H9 (cell line): ENCODE results near the gene ADAM23. TPM values are rescaled to one million over a fixed set of nuclear protein-coding genes. Genes with fewer than 3 reads are reported as not detected.

Experiments
- DNase-seq: peaks from one replicate; pipeline ENCODE4 v3.0.0-alpha.2; 2017
- H2AFZ ChIP-seq: one replicate; pipeline ENCODE4 v1.6.1; 2013; ENCODE audit warnings: mild to moderate bottlenecking, low read length, control low read depth, moderate library complexity
- H2AK5ac ChIP-seq: 2 replicates; pipeline ENCODE4 v1.6.1; 2013; ENCODE audit warnings: low read length, control low read depth, mixed read lengths; ENCODE audit not compliant: insufficient read length
- H2BK120ac ChIP-seq: one replicate; pipeline ENCODE4 v1.6.1; 2013; ENCODE audit warnings: low read depth, mild to moderate bottlenecking, low read length, control low read depth, inconsistent platforms; ENCODE audit not compliant: poor library complexity, severe bottlenecking
- H2BK12ac ChIP-seq: 2 replicates; pipeline ENCODE4 v1.6.1; 2013; ENCODE audit warnings: low read length, control low read depth, mixed read lengths, low read depth; ENCODE audit not compliant: insufficient read length
- H2BK15ac ChIP-seq: 2 replicates; pipeline ENCODE4 v1.6.1; 2013; ENCODE audit warnings: low read depth, low read length, control low read depth
- H2BK20ac ChIP-seq: one replicate; pipeline ENCODE4 v1.6.1; 2013; ENCODE audit warnings: low read depth, mild to moderate bottlenecking, low read length, control low read depth, inconsistent platforms; ENCODE audit not compliant: poor library complexity, severe bottlenecking
- H2BK5ac ChIP-seq: 2 replicates; pipeline ENCODE4 v1.6.1; 2013; ENCODE audit warnings: low read length, control low read depth, mixed read lengths; ENCODE audit not compliant: insufficient read length
- H3K14ac ChIP-seq: 2 replicates; pipeline ENCODE4 v1.6.1; 2013; ENCODE audit warnings: low read length, control low read depth; ENCODE audit not compliant: insufficient read depth
- H3K18ac ChIP-seq: 2 replicates; pipeline ENCODE4 v1.6.1; 2013; ENCODE audit warnings: low read depth, mild to moderate bottlenecking, mixed read lengths, low read length, control low read depth; ENCODE audit not compliant: insufficient read length
- H3K23ac ChIP-seq: 2 replicates; pipeline ENCODE4 v1.6.1; 2013; ENCODE audit warnings: low read length, control low read depth, mixed read lengths, low read depth; ENCODE audit not compliant: insufficient read length
- H3K23me2 ChIP-seq: 2 replicates; pipeline ENCODE4 v1.6.1; 2013; ENCODE audit warnings: low read depth, mild to moderate bottlenecking, mixed read lengths, low read length, control low read depth; ENCODE audit not compliant: insufficient read length, poor library complexity, severe bottlenecking
- H3K27ac ChIP-seq: 2 replicates; pipeline ENCODE4 v1.5.1; 2013; ENCODE audit warnings: low read length, control low read depth, mixed read lengths, low read depth; ENCODE audit not compliant: insufficient read length
- H3K27me3 ChIP-seq: 2 replicates; pipeline ENCODE4 v1.6.1; 2013; ENCODE audit warnings: low read length, control low read depth, inconsistent platforms; ENCODE audit not compliant: insufficient read depth
- H3K4ac ChIP-seq: 2 replicates; pipeline ENCODE4 v1.6.1; 2013; ENCODE audit warnings: low read depth, mild to moderate bottlenecking, control low read depth, inconsistent platforms, low read length, moderate library complexity
- H3K4me1 ChIP-seq: 2 replicates; pipeline ENCODE4 v1.6.1; 2013; ENCODE audit warnings: low read length, control low read depth, inconsistent platforms; ENCODE audit not compliant: insufficient read depth
- H3K4me2 ChIP-seq: 2 replicates; pipeline ENCODE4 v1.6.1; 2013; ENCODE audit warnings: low read length, control low read depth, mixed read lengths; ENCODE audit not compliant: insufficient read length, insufficient read depth
- H3K56ac ChIP-seq: 2 replicates; pipeline ENCODE4 v1.6.1; 2013; ENCODE audit warnings: low read depth, mild to moderate bottlenecking, mixed read lengths, low read length, control low read depth; ENCODE audit not compliant: insufficient read length
- H3K79me1 ChIP-seq: 2 replicates; pipeline ENCODE4 v1.6.1; 2013; ENCODE audit warnings: low read depth, mild to moderate bottlenecking, moderate library complexity, low read length, control low read depth, inconsistent platforms; ENCODE audit not compliant: insufficient read depth, poor library complexity, severe bottlenecking
- H3K79me2 ChIP-seq: 2 replicates; pipeline ENCODE4 v1.6.1; 2013; ENCODE audit warnings: low read length, control low read depth, inconsistent platforms; ENCODE audit not compliant: insufficient read depth
- H3K9ac ChIP-seq: 2 replicates; pipeline ENCODE4 v1.6.1; 2013; ENCODE audit warnings: low read length, control low read depth, mixed read lengths; ENCODE audit not compliant: insufficient read length; ENCODE audit errors: extremely low read depth
- H3K9me3 ChIP-seq: one replicate; pipeline ENCODE4 v1.6.1; 2013; ENCODE audit warnings: low read depth, low read length, inconsistent platforms; ENCODE audit not compliant: control insufficient read depth
- H3T11ph ChIP-seq: one replicate; pipeline ENCODE4 v1.6.1; 2013; ENCODE audit warnings: mild to moderate bottlenecking, low read length, control low read depth, inconsistent platforms
- H4K20me1 ChIP-seq: one replicate; pipeline ENCODE4 v1.6.1; 2013; ENCODE audit not compliant: control insufficient read depth, insufficient read length, insufficient read depth
- H4K5ac ChIP-seq: 2 replicates; pipeline ENCODE4 v1.6.1; 2013; ENCODE audit warnings: low read depth, mild to moderate bottlenecking, mixed read lengths, low read length, control low read depth; ENCODE audit not compliant: insufficient read length
- H4K8ac ChIP-seq: replicated peaks from 2 replicates; pipeline ENCODE4 v1.6.1; 2013; ENCODE audit warnings: low read length, control low read depth, mixed read lengths, low read depth; ENCODE audit not compliant: insufficient read length
- H4K91ac ChIP-seq: 2 replicates; pipeline ENCODE4 v1.6.1; 2013; ENCODE audit warnings: low read depth, mild to moderate bottlenecking, moderate library complexity, mixed read lengths, low read length, control low read depth; ENCODE audit not compliant: insufficient read length
- H3K27ac Mint-ChIP-seq, 3 experiments: 2 replicates in 2 of 3; 3 replicates in 1 of 3; pipeline ENCODE4 v1.8.0; 2020 to 2021; ENCODE audit warnings: mixed read lengths in 3 of 3, mild to moderate bottlenecking in 1 of 3, moderate library complexity in 1 of 3
- H3K27me3 Mint-ChIP-seq: 2 replicates; pipeline ENCODE4 v1.8.0; 2021; ENCODE audit warnings: low read depth, mild to moderate bottlenecking, moderate library complexity, mixed read lengths
- H3K36me3 Mint-ChIP-seq, 3 experiments: 2 replicates in 2 of 3; 3 replicates in 1 of 3; pipeline ENCODE4 v1.8.0; 2020 to 2021; ENCODE audit warnings: low read depth in 3 of 3, mixed read lengths in 3 of 3; ENCODE audit not compliant: insufficient read depth in 1 of 3
- H3K4me1 Mint-ChIP-seq, 2 experiments: 2 replicates each; pipeline ENCODE4 v1.8.0; 2020; ENCODE audit warnings: mixed read lengths in 2 of 2
- H3K4me3 Mint-ChIP-seq, 2 experiments: 2 replicates in 1 of 2; 3 replicates in 1 of 2; pipeline ENCODE4 v1.8.0; 2020 to 2021; ENCODE audit warnings: mild to moderate bottlenecking in 2 of 2, mixed read lengths in 2 of 2, moderate library complexity in 1 of 2
- H3K9me3 Mint-ChIP-seq, 2 experiments: 2 replicates in 1 of 2; 3 replicates in 1 of 2; pipeline ENCODE4 v1.8.0; 2020; ENCODE audit warnings: mild to moderate bottlenecking in 2 of 2, mixed read lengths in 2 of 2, moderate library complexity in 1 of 2
- WGBS: extraction: QIAGEN DNeasy Blood & Tissue Kit; methylation state at CpG from one replicate; pipeline ENCODE4 v1.1.7; 2013; ENCODE audit warnings: missing lambda C conversion rate, low lambda C conversion rate, mixed read lengths; ENCODE audit not compliant: insufficient read length; ENCODE audit errors: extremely low coverage; 5-methylcytosine and 5-hydroxymethylcytosine counted together
- total RNA-seq: library from RNA; stranded (reverse); gene quantifications from 2 replicates; pipeline ENCODE4 v1.2.1, GENCODE V29; 2021
- TF ChIP-seq, protein P1 (sequence below): fragments of 200-600 bp; sonication (generic); conservative IDR thresholded peaks from 3 replicates; pipeline ENCODE4 v1.8.0; 2021; ENCODE audit warnings: antibody characterized with exemption, mild to moderate bottlenecking

ADAM23 gene
- total RNA-seq, 1 experiment from 2014 or later, result 21.4 TPM

DNA sequence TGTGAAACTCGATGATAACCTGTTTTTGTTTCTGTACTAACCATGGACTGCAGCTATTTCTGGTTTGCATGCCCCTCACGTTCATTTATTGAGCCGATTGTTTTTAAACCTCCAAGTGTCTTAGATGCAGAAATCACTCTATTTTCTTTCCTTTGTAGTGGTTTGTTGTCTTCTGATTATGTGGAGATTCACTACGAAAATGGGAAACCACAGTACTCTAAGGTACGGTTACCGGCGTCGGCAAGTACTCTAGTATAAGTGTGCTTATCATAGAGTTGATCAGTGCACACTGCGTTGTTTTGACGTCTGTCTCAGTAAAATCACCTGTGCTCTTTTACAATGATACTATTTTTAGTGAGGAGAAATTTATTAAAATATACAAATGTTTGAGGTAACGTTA lies 87.4 kb downstream of the ADAM23 start:
- Histone ChIP-seq H3K79me2 (no peaks in the 10 kb centered on the region), H4K8ac (no peak overlapping the region), H3K4me1 (no peaks in the 10 kb centered on the region; the same call in 1 of the 2 replicates), H2BK15ac (no peak overlapping the region), H4K5ac (no peak overlapping the region), H3K79me1 (no peaks in the 10 kb centered on the region), H2BK120ac (no peak overlapping the region), H3K23me2 (no peaks in the 10 kb centered on the region), H3K4ac (no peak overlapping the region), H4K91ac (no peak overlapping the region), H3K4me2 (no peak overlapping the region), H3K18ac (no peak overlapping the region), H3K14ac (no peak overlapping the region), H3K23ac (no peak overlapping the region), H2BK5ac (no peak overlapping the region), H3K9ac (no peak overlapping the region), H2BK20ac (no peak overlapping the region), H3K27me3 (no peaks in the 10 kb centered on the region), H2AK5ac (no peak overlapping the region), H2BK12ac (no peak overlapping the region), H3K27ac (no peak overlapping the region), H4K20me1 (no peaks in the 10 kb centered on the region), H3K56ac (no peak overlapping the region), H3T11ph (no peak overlapping the region), H3K9me3 (no peaks in the 10 kb centered on the region), H2AFZ (no peak overlapping the region)
- Mint-ChIP-seq H3K36me3 (no peaks in the 10 kb centered on the region), H3K9me3 (no peaks in the 10 kb centered on the region), H3K4me3 (no peak overlapping the region), H3K4me1 (peaks cover 6 to 15% of the 10 kb centered on the region in 2 experiments), H3K27ac (no peak overlapping the region), H3K27me3 (no peaks in the 10 kb centered on the region)
- DNase-seq, result no peak
- WGBS, result no CpG with 5 or more reads among the region's 11 CpGs
- TF ChIP-seq, protein P1, sequence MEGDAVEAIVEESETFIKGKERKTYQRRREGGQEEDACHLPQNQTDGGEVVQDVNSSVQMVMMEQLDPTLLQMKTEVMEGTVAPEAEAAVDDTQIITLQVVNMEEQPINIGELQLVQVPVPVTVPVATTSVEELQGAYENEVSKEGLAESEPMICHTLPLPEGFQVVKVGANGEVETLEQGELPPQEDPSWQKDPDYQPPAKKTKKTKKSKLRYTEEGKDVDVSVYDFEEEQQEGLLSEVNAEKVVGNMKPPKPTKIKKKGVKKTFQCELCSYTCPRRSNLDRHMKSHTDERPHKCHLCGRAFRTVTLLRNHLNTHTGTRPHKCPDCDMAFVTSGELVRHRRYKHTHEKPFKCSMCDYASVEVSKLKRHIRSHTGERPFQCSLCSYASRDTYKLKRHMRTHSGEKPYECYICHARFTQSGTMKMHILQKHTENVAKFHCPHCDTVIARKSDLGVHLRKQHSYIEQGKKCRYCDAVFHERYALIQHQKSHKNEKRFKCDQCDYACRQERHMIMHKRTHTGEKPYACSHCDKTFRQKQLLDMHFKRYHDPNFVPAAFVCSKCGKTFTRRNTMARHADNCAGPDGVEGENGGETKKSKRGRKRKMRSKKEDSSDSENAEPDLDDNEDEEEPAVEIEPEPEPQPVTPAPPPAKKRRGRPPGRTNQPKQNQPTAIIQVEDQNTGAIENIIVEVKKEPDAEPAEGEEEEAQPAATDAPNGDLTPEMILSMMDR, result no peak
